ENCODE measurements around the gene RPL32.

Gene RPL32

GRCh38 chr3:12838179-12838965 is 3.0 kb downstream of the RPL32 start:
- H3K9me3 ChIP-seq (ENCODE audit: low read length): no peaks in the 10 kb centered on the region
- peaks cover 60% of the 10 kb centered on the region for H3K36me3 ChIP-seq (ENCODE audit: insufficient read depth, low read length)
- no peaks in the 10 kb centered on the region for H3K27me3 ChIP-seq (ENCODE audit: control insufficient read depth in 1 of 2, insufficient read depth in 2 of 2, low read length in 2 of 2)
- H3K4me1 ChIP-seq (ENCODE audit: insufficient read depth, low read length): peaks cover 26% of the 10 kb centered on the region
- no peak overlapping the region for H3K4me3 ChIP-seq (ENCODE audit: low read depth in 1 of 2, low read length in 2 of 2)
- peak overlapping the region; percentile 35 for H3K9ac ChIP-seq (ENCODE audit: low read length)
- H3K27ac ChIP-seq (ENCODE audit: low read depth, low read length): no peak overlapping the region

GRCh38 chr3:12837295-12837986 is 3.9 kb downstream of the RPL32 start:
- Histone ChIP-seq H3K9me3 (ENCODE audit: low read length) (no peaks in the 10 kb centered on the region), H3K27me3 (ENCODE audit: control insufficient read depth in 1 of 2, insufficient read depth in 2 of 2, low read length in 2 of 2) (no peaks in the 10 kb centered on the region), H3K4me3 (ENCODE audit: low read depth in 1 of 2, low read length in 2 of 2) (no peak overlapping the region), H3K36me3 (ENCODE audit: insufficient read depth, low read length) (peaks cover 70% of the 10 kb centered on the region), H3K9ac (ENCODE audit: low read length) (no peak overlapping the region), H3K27ac (ENCODE audit: low read depth, low read length) (no peak overlapping the region), H3K4me1 (ENCODE audit: insufficient read depth, low read length) (peaks cover 26% of the 10 kb centered on the region)

- Histone ChIP-seq H3K27ac (ENCODE audit: low read depth, low read length) (no peak overlapping the region), H3K9me3 (ENCODE audit: low read length) (no peaks in the 10 kb centered on the region), H3K4me3 (ENCODE audit: low read depth in 1 of 2, low read length in 2 of 2) (no peak overlapping the region), H3K27me3 (ENCODE audit: control insufficient read depth in 1 of 2, insufficient read depth in 2 of 2, low read length in 2 of 2) (no peaks in the 10 kb centered on the region), H3K4me1 (ENCODE audit: insufficient read depth, low read length) (peaks cover 20% of the 10 kb centered on the region), H3K36me3 (ENCODE audit: insufficient read depth, low read length) (peaks cover 83% of the 10 kb centered on the region), H3K9ac (ENCODE audit: low read length) (no peak overlapping the region)
These were observed 6.2 kb downstream of the RPL32 start for GRCh38 chr3:12835052-12835665.

- Histone ChIP-seq H3K9ac (ENCODE audit: low read length) (no peak overlapping the region), H3K27ac (ENCODE audit: low read depth, low read length) (no peak overlapping the region), H3K36me3 (ENCODE audit: insufficient read depth, low read length) (peaks cover 83% of the 10 kb centered on the region), H3K4me3 (ENCODE audit: low read depth in 1 of 2, low read length in 2 of 2) (no peak overlapping the region), H3K4me1 (ENCODE audit: insufficient read depth, low read length) (peaks cover 3% of the 10 kb centered on the region), H3K9me3 (ENCODE audit: low read length) (no peaks in the 10 kb centered on the region), H3K27me3 (ENCODE audit: control insufficient read depth in 1 of 2, insufficient read depth in 2 of 2, low read length in 2 of 2) (no peaks in the 10 kb centered on the region)
These were observed 7.9 kb downstream of the RPL32 start for GRCh38 chr3:12833222-12834161.

GRCh38 chr3:12832350-12833221 is 8.8 kb downstream of the RPL32 start:
- Histone ChIP-seq H3K9me3 (ENCODE audit: low read length) (no peaks in the 10 kb centered on the region), H3K4me3 (ENCODE audit: low read depth in 1 of 2, low read length in 2 of 2) (no peak overlapping the region), H3K9ac (ENCODE audit: low read length) (no peak overlapping the region), H3K27ac (ENCODE audit: low read depth, low read length) (no peak overlapping the region), H3K27me3 (ENCODE audit: control insufficient read depth in 1 of 2, insufficient read depth in 2 of 2, low read length in 2 of 2) (no peaks in the 10 kb centered on the region), H3K36me3 (ENCODE audit: insufficient read depth, low read length) (peaks cover 80% of the 10 kb centered on the region), H3K4me1 (ENCODE audit: insufficient read depth, low read length) (no peaks in the 10 kb centered on the region)

GRCh38 chr3:12831301-12831866 is 10.0 kb downstream of the RPL32 start:
- no peaks in the 10 kb centered on the region for H3K27me3 ChIP-seq (ENCODE audit: control insufficient read depth in 1 of 2, insufficient read depth in 2 of 2, low read length in 2 of 2)
- no peak overlapping the region for H3K27ac ChIP-seq (ENCODE audit: low read depth, low read length)
- no peak overlapping the region for H3K9ac ChIP-seq (ENCODE audit: low read length)
- no peaks in the 10 kb centered on the region for H3K9me3 ChIP-seq (ENCODE audit: low read length)
- peaks cover 74% of the 10 kb centered on the region for H3K36me3 ChIP-seq (ENCODE audit: insufficient read depth, low read length)
- no peaks in the 10 kb centered on the region for H3K4me1 ChIP-seq (ENCODE audit: insufficient read depth, low read length)
- no peak overlapping the region for H3K4me3 ChIP-seq (ENCODE audit: low read depth in 1 of 2, low read length in 2 of 2)

- Histone ChIP-seq H3K4me1 (ENCODE audit: insufficient read depth, low read length) (no peaks in the 10 kb centered on the region), H3K9ac (ENCODE audit: low read length) (no peak overlapping the region), H3K27me3 (ENCODE audit: control insufficient read depth in 1 of 2, insufficient read depth in 2 of 2, low read length in 2 of 2) (no peaks in the 10 kb centered on the region), H3K9me3 (ENCODE audit: low read length) (no peaks in the 10 kb centered on the region), H3K27ac (ENCODE audit: low read depth, low read length) (no peak overlapping the region), H3K4me3 (ENCODE audit: low read depth in 1 of 2, low read length in 2 of 2) (no peak overlapping the region), H3K36me3 (ENCODE audit: insufficient read depth, low read length) (peaks cover 69% of the 10 kb centered on the region)
These were observed 10.6 kb downstream of the RPL32 start for GRCh38 chr3:12830785-12831156.

GRCh38 chr3:12829886-12830784 is 11.2 kb downstream of the RPL32 start:
- Histone ChIP-seq H3K4me1 (ENCODE audit: insufficient read depth, low read length) (no peaks in the 10 kb centered on the region), H3K9ac (ENCODE audit: low read length) (no peak overlapping the region), H3K36me3 (ENCODE audit: insufficient read depth, low read length) (peaks cover 63% of the 10 kb centered on the region), H3K27me3 (ENCODE audit: control insufficient read depth in 1 of 2, insufficient read depth in 2 of 2, low read length in 2 of 2) (no peaks in the 10 kb centered on the region), H3K9me3 (ENCODE audit: low read length) (no peaks in the 10 kb centered on the region), H3K4me3 (ENCODE audit: low read depth in 1 of 2, low read length in 2 of 2) (no peak overlapping the region), H3K27ac (ENCODE audit: low read depth, low read length) (no peak overlapping the region)

GRCh38 chr3:12829404-12829803 is 12.0 kb downstream of the RPL32 start:
- Histone ChIP-seq H3K9me3 (ENCODE audit: low read length) (no peaks in the 10 kb centered on the region), H3K27ac (ENCODE audit: low read depth, low read length) (no peak overlapping the region), H3K4me3 (ENCODE audit: low read depth in 1 of 2, low read length in 2 of 2) (no peak overlapping the region), H3K36me3 (ENCODE audit: insufficient read depth, low read length) (peaks cover 58% of the 10 kb centered on the region), H3K4me1 (ENCODE audit: insufficient read depth, low read length) (no peaks in the 10 kb centered on the region), H3K27me3 (ENCODE audit: control insufficient read depth in 1 of 2, insufficient read depth in 2 of 2, low read length in 2 of 2) (no peaks in the 10 kb centered on the region), H3K9ac (ENCODE audit: low read length) (no peak overlapping the region)
